ENCODE results near the gene HSD17B2.
"Not testable (repeated sequence)": the region's sequence is repeated elsewhere in the genome, so short reads cannot be mapped to it uniquely, and the experiment has no call there.

The HSD17B2 gene, protein sequence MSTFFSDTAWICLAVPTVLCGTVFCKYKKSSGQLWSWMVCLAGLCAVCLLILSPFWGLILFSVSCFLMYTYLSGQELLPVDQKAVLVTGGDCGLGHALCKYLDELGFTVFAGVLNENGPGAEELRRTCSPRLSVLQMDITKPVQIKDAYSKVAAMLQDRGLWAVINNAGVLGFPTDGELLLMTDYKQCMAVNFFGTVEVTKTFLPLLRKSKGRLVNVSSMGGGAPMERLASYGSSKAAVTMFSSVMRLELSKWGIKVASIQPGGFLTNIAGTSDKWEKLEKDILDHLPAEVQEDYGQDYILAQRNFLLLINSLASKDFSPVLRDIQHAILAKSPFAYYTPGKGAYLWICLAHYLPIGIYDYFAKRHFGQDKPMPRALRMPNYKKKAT

DNA sequence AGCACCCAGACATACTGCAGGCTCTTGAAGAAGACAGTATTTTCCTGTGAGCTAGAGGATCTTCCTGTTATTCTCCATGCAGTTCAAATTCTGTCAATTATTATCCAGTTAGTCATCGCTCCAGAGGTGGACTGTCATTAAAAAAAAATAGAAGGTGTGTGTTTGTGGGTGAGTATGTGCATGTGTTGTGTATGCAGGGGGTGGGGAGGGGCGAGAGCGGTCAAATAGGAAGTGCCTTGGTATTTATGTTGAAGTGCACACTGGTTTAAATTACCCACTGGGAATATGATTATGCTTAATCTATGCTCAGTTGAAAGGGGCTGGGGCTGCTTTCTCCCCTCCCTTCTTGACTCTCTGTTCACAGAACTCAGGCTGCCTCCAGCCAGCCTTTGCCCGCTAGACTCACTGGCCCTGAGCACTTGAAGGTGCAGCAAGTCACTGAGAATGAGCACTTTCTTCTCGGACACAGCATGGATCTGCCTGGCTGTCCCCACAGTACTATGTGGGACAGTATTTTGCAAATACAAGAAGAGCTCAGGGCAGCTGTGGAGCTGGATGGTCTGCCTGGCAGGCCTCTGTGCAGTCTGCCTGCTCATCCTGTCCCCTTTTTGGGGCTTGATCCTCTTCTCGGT is at the start of gene HSD17B2:
TSS of gene HSD17B2 (plus strand) at position 273 of the 632 bp plus-strand sequence. CDS start at position 445, 172 bp downstream.
- DNase-seq, result no peak

DNA sequence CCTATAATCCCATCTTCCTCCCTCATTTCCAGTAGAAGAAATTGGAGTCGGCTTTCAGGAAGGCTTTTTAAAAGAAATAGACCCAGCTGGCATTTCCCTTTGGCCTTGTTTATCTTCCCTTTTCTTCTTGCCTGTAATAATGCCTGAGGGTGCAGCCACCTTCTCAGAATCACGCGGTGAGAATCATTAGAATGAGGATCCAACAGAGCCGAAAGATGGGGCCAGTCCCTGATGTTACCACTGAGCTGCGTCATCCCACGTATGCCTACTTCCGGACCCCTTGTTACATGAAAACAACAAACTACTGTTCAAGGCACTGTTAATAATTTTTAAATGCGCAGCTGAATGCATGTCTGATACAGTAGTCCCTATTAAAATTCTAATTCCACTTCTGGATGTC is 47.9 kb upstream of the HSD17B2 start:
- no peak for DNase-seq

DNA sequence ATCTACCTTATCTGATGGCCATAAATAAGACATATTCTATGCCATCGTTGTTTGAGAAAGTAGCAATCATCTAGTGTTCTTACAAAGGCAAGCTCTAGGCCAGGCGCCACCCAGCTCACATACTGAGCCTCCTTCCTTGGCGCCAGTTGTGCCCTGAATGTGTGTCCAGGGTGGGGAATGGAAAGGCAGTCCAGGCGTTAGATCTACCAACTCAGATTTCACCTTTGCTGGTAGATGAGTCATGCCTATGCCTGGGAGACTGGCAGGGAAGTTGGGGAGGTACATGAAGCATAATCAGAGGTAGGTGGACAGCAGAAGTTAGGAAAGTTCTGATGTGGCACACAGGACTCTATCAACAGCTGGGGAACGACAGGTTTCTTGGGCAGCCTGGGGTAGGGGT is 47.3 kb upstream of the HSD17B2 start:
- no peak for DNase-seq

DNA sequence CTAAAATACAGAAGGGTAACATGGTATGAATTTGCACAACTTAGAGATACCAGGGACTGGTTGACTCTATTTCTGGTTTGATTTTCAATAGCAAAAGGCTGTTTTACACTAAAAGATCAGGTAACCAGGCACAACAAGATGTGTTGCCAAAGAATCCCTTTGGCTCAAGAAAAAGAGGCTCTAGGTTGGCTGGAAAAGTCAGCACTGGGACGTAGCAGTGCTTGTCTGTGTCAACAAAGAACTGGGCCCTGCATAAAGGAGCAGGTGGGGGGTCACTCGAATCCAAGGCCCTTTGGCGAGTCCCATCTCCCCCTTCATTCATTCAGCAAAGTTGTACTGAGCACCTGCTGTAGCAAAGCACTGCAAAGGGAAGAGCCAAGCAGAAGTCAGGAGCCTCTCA is 42.2 kb upstream of the HSD17B2 start:
- no peak for DNase-seq

DNA sequence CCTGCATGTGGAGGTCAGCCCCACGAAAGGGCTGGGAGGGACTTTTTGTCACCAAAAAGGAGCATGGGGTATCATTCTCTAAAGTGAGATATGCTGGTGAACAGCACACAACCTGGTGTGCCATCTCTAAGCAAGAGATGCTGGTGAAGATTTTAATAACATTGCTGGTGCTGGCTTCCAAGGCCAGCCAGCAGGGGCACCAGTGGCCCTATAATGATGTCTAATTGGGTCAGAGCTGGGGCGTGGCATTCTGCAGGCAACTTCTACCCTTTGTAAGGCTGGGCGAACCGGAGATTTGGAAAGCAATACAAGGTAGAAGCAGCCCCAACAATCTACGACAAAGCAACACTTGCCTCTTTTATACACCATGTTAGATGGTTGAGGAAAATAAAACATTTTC is 40.6 kb upstream of the HSD17B2 start:
- DNase-seq, result no peak

DNA sequence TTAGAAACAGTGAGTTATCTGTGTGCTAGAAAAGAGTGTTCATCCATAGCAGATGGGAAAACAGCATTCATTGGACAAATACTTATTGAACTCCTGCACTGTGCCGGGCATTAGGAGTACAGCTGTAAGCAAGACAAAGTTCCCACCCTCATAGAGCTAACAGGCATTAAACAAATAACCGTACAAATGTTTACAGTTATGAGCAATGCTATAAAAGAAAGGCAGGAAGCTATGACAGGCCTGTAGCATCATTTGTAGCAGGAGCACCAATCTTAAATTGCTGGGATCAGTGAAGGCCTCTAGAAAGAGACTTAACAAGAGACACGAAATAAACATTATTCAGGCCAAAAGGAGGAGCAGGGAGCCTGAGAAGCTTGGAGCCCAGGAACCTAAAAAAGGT is 39.4 kb upstream of the HSD17B2 start:
- no peak for DNase-seq

DNA sequence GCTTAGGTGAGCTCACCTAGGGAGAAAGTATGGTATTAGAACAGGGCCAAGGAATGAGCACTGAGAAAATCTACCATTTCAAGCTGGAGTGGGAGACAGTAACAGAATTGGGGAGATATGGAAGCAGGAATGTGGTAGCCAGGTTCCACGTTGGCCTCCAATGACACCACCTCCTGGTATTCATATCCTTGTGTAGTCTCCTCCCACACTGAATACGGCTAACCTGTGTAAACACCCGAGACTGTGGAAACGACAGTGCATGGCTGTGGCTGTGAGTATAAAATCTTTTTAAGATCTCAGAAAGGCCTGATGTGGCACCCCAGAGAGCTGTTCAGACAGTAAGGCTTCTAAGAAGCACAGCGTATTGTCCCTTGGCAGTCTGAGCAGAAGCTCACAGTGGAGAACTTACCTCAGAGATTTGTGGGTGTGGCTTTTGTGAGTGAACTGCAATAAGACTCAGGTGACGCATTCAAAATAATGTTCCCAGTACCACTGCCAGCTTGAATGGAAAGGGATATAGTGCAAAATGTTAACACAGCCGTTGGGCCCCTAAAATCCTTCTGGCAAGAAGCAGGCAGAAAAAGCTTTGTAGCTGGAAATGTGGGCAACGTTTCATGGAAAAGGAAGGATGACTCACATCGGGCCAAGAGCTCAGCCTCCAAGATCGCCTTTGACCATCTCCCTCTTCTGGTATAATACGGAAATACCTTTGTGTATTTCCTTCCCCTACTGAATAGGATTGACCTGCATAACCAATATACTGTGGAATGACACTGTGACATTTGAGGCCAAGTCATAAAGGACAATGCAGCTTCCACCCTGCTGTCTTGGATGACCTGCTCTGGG is 38.2 kb upstream of the HSD17B2 start:
- DNase-seq, result no peak

DNA sequence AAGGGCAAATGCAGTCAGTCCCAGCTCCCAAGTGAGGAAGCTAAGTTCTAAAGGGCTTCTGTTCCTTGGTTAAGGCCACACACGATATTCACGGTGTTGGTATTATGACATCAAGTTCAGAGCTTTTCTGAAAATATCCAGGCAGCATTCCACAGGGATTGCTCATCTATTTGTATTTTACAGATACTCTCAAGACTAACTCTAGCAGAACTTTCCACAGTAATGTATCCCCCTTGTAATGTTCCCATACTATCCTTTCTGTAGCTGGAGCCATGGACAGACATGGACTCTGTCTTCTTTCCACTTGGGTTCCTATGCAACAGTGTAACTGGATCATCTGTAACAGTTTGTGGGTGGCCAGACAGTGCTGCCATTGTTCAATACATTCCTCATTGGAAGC is 37.3 kb upstream of the HSD17B2 start:
- DNase-seq, result no peak

DNA sequence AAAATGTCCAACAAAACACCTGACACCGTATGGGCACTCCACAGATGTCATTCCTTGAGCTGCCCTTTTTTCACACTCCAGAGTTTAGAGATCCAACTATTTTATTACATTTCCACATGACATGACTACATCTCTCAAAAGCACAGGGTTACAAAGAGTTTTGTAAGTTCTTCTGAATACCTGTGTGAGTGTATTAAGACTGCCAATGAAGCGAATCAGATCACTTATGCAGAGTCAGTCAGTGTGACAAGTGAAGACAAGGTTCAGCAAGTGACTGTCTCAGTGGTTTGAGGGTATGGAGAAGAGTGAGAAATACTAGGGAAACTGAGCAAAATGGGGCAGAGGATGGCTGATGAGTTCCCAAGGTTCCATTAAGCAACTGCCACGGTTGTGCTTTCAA is 32.2 kb upstream of the HSD17B2 start:
- DNase-seq, result no peak

DNA sequence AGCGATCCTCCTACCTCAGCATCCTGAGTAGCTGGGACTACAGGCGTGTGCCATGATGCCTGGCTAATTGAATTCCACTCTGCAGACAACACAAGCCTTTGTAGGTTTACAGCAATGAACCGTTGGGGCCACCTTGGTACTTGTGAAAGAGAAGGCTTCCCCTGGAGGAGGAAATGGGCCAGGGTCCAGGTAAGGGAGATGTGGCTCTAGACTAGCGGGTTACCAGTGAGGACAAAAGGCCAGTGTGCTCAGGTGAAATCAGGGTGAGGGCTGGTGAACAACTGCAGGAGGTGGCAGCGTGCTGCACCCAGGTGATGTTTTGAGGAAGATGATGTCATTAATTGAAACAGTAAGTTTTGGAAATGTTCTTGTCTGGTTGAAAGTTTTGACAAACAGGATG is 30.5 kb upstream of the HSD17B2 start:
- no peak for DNase-seq

DNA sequence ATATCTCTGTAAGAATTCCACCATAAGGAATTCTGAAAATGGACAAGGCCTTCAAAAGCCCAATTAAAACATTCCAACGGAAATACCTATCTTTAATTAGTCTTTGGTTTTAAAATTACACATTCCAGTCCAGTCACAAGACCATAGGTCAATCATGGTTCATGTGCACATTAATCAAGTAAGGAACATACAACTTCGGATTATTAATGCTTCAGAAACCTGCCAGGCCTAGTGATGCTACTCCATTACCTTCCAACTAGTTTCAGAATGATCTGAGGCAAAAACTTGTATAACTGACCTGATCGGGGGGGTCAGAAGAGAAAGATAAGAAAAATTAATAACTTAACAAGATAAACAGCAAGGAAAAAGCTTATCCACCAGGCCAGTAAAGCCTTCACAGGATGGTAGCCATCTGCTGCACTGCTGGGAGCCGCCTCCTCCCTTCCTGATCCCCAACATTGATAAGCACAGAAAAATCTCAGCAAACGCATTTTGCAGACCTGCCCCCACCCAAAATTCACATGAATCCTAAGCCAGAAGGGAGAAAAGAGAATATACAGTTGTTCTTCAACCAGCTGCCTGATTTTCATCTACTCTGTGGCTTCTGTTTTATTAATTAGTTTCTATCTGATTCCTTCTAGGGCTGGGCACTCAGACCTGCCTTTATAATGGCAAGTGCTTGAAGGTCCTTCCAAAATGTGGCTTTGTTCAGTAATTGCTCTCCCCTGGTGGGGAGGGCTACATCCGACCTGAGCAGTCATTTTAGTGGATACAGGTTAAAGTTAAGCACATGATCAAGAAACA is 29.8 kb upstream of the HSD17B2 start:
- DNase-seq, result no peak

DNA sequence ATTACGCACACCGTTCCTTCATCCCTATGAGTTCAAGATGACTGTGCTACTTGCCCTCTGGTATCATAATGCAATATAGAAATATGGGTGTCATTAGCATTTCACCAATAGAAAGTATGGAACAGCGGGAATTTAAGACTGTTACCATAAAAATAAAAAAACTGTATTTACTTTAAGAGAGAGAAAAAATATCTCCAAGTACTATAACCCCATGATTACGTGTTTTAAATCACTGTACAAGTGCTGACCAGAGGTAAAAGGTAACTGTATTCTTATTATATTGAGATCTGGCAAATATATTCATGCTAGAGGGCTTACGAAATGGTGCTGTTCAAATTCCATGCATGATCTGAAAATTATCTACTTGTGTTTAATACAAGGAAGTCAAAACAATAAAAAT is 29.0 kb upstream of the HSD17B2 start:
- DNase-seq, result no peak

DNA sequence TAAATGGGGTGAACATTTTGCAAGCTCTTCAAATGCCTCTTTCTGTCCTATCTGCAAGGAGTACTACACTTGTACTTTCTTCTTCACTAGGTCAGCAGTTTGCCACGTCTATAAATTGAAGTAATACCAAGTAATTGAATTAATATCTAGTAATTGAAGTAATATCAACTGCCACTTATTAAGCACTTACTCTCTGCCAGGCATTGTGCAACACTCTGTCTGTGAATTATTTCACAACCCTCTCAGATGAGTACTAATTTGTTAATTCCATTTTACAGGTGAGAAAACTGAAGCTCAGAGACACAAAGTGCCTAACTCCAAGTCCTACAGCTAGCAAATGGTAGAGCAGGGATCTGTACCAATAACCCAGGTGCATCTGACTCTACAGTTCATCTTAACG is 27.9 kb upstream of the HSD17B2 start:
- DNase-seq, result no peak

DNA sequence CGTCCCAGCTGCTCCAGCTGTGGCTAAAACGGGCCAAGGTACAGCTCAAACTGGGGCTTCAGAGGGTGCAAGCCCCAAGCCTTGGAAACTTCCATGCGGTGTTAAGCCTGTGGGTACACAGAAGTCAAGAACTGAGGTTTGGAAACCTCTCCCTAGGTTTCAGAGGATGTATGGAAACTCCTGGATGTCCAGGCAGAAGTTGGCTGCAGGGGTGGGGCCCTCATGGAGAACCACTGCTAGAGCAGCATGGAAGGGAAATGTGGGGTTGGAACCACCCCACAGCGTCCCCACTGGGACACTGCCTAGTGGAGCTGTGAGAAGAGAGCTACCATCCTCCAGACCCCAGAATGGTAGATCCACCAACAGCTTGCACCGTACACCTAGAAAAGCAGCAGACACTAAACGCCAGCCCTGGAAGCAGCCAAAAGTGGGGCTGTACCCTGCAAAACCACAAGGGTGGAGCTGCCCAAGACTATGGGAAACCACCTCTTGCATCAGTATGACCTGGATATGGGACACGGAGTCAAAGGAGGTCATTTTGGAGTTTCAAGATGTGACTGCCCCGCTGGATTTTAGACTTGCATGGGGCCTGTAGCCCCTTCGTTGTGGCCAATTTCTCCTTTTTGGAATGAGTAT is 26.0 kb upstream of the HSD17B2 start:
- no peak for DNase-seq

DNA sequence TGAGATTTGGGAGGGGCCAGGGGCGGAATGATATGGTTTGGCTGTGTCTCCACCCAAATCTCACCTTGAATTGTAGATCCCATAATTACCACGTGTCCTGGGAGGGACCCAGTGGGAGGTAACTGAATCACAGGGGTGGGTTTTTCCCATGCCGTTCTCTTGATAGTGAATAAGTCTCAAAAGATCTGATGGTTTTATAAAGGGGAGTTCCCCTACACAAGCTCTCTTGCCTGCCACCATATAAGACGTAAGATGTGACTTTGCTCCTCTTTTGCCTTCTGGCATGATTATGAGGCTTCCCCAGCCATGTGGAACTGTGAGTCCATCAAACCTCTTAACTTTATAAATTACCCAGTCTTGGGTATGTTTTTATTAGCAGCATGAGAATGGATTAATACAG is 25.3 kb upstream of the HSD17B2 start:
- DNase-seq, result not testable (repeated sequence)

DNA sequence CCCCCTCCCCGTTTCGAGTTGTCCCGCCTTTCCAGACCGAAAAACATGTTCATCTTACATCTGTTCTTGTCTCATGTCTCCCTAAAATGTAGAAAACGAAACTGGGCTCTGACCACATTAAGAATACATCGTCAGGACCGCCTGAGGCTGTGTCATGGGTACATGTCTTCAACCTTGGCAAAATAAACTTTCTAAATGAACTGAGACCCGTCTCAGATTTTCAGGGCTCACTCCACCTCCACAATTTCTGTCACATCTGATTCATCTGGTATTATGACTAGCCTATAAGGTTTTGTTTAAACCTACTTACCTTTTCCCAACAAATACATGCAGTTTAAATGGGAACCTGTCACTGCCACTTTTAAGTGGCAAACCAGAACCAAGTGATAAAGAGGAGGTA is 24.4 kb upstream of the HSD17B2 start:
- DNase-seq, result no peak

DNA sequence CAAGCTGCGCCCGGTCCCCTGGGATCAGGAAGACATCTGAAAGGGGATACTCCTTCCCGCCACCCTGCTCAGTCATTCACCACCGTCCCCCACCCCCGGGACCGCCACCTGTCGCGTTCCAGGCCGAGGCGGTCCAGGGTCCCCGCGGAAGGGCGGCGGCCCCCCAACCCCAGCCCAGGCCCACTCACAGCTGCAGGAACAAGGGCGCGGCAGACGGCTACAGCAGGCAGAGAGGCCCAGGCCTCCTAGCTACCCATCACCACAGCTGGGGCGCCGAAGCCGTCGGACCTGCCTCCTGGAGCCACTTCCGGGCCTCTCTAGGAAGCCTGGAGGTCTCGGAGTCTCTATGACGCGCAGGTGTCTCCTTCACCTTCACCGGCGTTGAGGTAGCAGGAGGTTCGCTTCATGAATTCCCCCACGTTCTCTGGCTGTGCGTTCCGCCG is 23.8 kb upstream of the HSD17B2 start, which contains the start of gene SDR42E1:
TSS of gene SDR42E1 (minus strand) at position 272 of the 443 bp plus-strand sequence. CDS start 10,612 bp downstream, outside the sequence.
- peak; percentile 86 for DNase-seq

DNA sequence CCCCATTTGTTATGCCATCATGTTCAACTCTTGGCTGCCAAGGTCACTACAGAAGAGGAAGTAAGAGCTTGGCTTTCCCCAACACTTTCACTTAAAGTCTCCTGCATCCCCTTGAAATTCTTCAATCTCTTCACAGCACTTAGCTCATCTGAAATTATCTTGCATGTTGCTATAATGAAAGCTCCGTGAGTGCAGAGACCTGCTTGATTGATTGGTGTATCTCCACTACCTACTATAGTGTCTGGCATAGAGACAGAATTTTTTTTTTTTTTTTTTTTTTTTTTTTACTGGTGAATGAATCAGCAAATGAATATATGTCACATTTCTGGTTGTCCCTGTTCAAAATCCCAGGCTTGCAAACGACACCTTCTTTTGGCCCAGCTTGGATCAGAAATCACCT is 21.9 kb upstream of the HSD17B2 start:
- DNase-seq, result no peak

DNA sequence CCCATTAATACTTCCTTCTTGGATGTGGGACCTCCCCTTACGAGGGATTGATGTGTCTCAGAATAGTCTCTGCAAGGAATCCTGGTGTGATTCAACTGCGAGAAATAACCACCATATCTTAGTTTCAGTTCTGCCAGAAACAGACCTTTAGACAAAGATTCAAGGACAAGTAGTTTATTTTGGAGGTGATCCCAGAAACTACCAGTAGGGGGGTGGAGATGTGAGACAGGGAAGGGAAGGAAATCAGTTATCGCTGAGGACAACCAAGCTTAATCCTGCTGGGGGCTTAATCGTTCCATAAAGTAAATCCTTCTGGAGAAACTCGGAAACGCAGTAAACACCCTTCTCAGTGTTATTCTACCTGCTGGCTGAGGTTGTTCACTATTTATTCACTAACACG is 18.8 kb upstream of the HSD17B2 start:
- DNase-seq, result peak; percentile 8

DNA sequence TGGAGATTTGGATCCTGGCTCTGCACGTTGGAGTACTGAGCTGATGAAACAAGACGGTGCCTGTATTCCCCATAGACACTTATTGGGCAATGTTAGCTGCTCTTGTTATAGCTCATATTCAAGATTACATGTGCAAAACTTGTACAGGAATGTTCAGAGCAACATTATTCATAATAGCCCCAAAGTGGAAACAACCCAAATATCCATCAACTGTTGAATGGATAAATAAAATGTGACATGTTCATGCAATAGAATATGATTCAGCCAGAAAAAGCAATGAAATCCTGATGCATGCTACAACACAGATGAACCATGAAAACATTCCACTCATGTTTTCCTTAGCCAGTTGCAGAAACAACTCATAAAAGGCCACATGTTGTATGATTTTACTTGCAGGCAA is 18.1 kb upstream of the HSD17B2 start:
- no peak for DNase-seq

DNA sequence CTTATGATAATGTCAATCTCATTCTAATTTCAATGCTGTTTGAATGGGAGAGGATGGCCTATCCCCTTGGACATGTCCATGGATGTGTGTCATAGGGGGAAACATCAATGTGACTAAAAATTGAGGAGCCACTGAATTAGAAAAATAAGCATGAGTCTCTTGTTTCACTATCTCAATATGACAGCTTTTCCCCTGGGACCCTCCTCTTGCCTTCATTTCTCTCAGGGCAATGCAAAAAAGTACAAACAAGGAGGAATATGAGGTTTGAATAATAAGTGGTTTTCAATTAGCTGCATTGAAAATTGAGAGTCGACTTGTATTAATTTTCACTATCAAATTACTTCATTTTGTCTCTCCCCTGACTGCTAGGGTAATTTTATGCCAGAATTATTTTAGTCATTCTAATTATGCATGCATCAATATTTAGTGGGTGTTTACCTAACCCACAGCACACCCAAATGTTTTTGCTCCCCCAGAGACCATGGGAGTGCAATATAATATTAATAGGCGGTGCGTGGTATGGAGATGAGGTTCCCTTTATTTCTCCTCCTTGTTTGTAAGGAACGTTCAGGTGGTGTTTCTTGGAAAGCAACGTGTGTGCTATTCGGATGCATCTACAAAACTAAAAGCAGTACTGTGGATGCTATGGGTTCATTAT is 17.0 kb upstream of the HSD17B2 start:
- no peak for DNase-seq

DNA sequence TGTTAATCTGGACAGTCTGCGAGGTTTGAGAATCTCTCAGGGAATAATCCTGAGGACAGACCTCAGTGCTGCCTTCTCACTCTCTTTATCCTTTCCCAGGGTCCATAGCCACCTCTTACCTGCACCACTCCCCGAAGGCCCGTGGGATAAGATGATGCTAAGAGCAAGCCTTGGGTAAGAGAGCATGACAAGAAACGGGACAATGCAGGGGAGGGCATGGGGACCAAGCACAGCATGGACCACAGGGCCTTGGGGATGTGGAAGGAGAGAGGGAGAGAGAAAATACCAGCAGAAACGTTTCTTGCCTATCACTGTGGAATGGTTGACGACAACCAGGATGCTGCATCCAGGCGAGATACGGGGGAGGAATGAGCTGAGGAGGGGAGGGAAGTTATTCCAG is 15.5 kb upstream of the HSD17B2 start:
- DNase-seq, result no peak
